A549 (cell line): ENCODE data around the gene PGLYRP2. TPM values are rescaled to one million over a fixed set of nuclear protein-coding genes. Genes with fewer than 3 reads are reported as not detected.

Source experiments
- ATAC-seq, 2 experiments: fragments of 200-7000 bp in 1 of 2; fragments of >200 bp in 1 of 2; cut with Nextera tagmentation in 1 of 2; cut with Tn5 transposase in 1 of 2; 3 replicates each; pipeline versions ENCODE4 v1.8.0 to v1.9.1; 2018 to 2020; ENCODE audit warnings: mild to moderate bottlenecking in 1 of 2, moderate library complexity in 1 of 2
- CTCF ChIA-PET: fragments of 300-600 bp; sonication (Branson Sonifier 250); formaldehyde crosslinking; extraction: SDS; loops from one replicate; lab custom pipeline; 2021; ENCODE audit warnings: antibody characterized with exemption, inconsistent platforms; lab: Yijun Ruan, JAX
- POLR2A ChIA-PET: fragments of 350-600 bp; formaldehyde crosslinking; extraction: SDS; loops from one replicate; lab custom pipeline; 2021; ENCODE audit warnings: antibody characterized with exemption, inconsistent platforms; lab: Yijun Ruan, JAX
- DNase-seq, 2 experiments: peaks; one replicate each; pipeline versions ENCODE4 v3.0.0 to v3.0.0-alpha.2; 2011 to 2016; ENCODE audit warnings: low read depth in 1 of 2, low spot score in 1 of 2
- FAIRE-seq: peaks from 2 replicates; lab custom pipeline; 2011; peaks lifted over from hg19 to GRCh38; lab: Jason Lieb, UNC
- H3K27ac ChIP-seq, 2 experiments: fragments of >200 bp; sonication (Bioruptor Twin); formaldehyde crosslinking; 3 replicates each; pipeline ENCODE4 v1.5.1; 2016 to 2017
- H3K4me1 ChIP-seq: fragments of >200 bp; sonication (Bioruptor Twin); formaldehyde crosslinking; 3 replicates; pipeline ENCODE4 v1.6.1; 2016
- H3K4me2 ChIP-seq: fragments of >200 bp; sonication (Bioruptor Twin); formaldehyde crosslinking; 3 replicates; pipeline ENCODE4 v1.6.1; 2016
- H3K4me3 ChIP-seq: fragments of >200 bp; sonication (Bioruptor Twin); formaldehyde crosslinking; 3 replicates; pipeline ENCODE4 v1.5.1; 2016
- H3K9me3 ChIP-seq: fragments of >200 bp; sonication (Bioruptor Twin); formaldehyde crosslinking; 3 replicates; pipeline ENCODE4 v1.6.1; 2016
- BHLHE40 ChIP-seq: IDR thresholded peaks from 2 replicates; pipeline ENCODE4 v1.6.1; 2012; ENCODE audit warnings: low read depth, low read length, inconsistent platforms
- CBX2 ChIP-seq: fragments of 200-600 bp; sonication (generic); IDR thresholded peaks from 2 replicates; pipeline ENCODE4 v1.6.1; 2016; ENCODE audit warnings: low read depth, mild to moderate bottlenecking, borderline replicate concordance
- CBX8 ChIP-seq: fragments of 200-600 bp; sonication (generic); IDR thresholded peaks from 2 replicates; pipeline ENCODE4 v1.6.1; 2016
- CHD2 ChIP-seq: fragments of 150-350 bp; IDR thresholded peaks from 2 replicates; pipeline ENCODE4 v1.6.1; 2014; ENCODE audit warnings: low read length; ENCODE audit not compliant: partially characterized antibody
- CHD4 ChIP-seq: fragments of 200-600 bp; sonication (generic); IDR thresholded peaks from 2 replicates; pipeline ENCODE4 v1.6.1; 2016; ENCODE audit warnings: antibody characterized with exemption, mild to moderate bottlenecking, borderline replicate concordance
- EHMT2 ChIP-seq: fragments of 200-600 bp; sonication (generic); IDR thresholded peaks from 2 replicates; pipeline ENCODE4 v1.6.1; 2016; ENCODE audit warnings: antibody characterized with exemption, low read depth, mild to moderate bottlenecking, moderate library complexity
- HES2 ChIP-seq: fragments of >200 bp; sonication (Bioruptor Twin); formaldehyde crosslinking; IDR thresholded peaks from 2 replicates; pipeline ENCODE4 v1.6.1; 2016
- HOXA7 ChIP-seq: fragments of 250-450 bp; sonication (Bioruptor Pico); IDR thresholded peaks from 2 replicates; pipeline ENCODE4 v1.5.0; 2020; ENCODE audit warnings: mild to moderate bottlenecking, moderate library complexity
- HOXB13 ChIP-seq: fragments of 250-450 bp; sonication (Bioruptor Pico); IDR thresholded peaks from 2 replicates; pipeline ENCODE4 v1.5.0; 2020; ENCODE audit warnings: low read depth, mild to moderate bottlenecking, moderate library complexity
- JUNB ChIP-seq: fragments of >200 bp; sonication (Bioruptor Twin); formaldehyde crosslinking; IDR thresholded peaks from 2 replicates; pipeline ENCODE4 v1.6.1; 2016
- MAZ ChIP-seq: fragments of 150-350 bp; IDR thresholded peaks from 2 replicates; pipeline ENCODE4 v1.6.1; 2014; ENCODE audit warnings: antibody characterized with exemption, low read depth, low read length, borderline replicate concordance
- MYC ChIP-seq: IDR thresholded peaks from 2 replicates; pipeline ENCODE4 v1.6.1; 2012; ENCODE audit warnings: mild to moderate bottlenecking, inconsistent platforms, low read length, improper control_type of control experiment, borderline replicate concordance
- NPAS2 ChIP-seq: fragments of 250-450 bp; sonication (Bioruptor Pico); IDR thresholded peaks from 2 replicates; pipeline ENCODE4 v1.8.0; 2022; ENCODE audit warnings: mild to moderate bottlenecking, moderate library complexity, borderline replicate concordance
- NR3C1 ChIP-seq: fragments of >200 bp; sonication (Bioruptor Twin); formaldehyde crosslinking; IDR thresholded peaks from 3 replicates; pipeline ENCODE4 v1.6.1; 2017
- SREBF2 ChIP-seq: fragments of 450-650 bp; IDR thresholded peaks from 2 replicates; pipeline ENCODE4 v1.6.1; 2014; ENCODE audit warnings: mild to moderate bottlenecking, moderate library complexity
- TP53 ChIP-seq: fragments of 250-450 bp; sonication (Bioruptor Pico); IDR thresholded peaks from 2 replicates; pipeline ENCODE4 v1.5.0; 2021; ENCODE audit warnings: mild to moderate bottlenecking, moderate library complexity
- ZSCAN20 ChIP-seq: fragments of 250-450 bp; sonication (Bioruptor Pico); IDR thresholded peaks from 2 replicates; pipeline ENCODE4 v1.8.0; 2022; ENCODE audit warnings: mild to moderate bottlenecking, moderate library complexity
- WGBS: methylation state at CpG from one replicate; pipeline ENCODE4 v1.1.6; 2017; ENCODE audit errors: missing lambda C conversion rate; 5-methylcytosine and 5-hydroxymethylcytosine counted together
- polyA plus RNA-seq, 4 experiments: library from polyadenylated mRNA; depleted of rRNA in 3 of 4; stranded (reverse); fragments of >200 nt; fragmentation: RNase III in 1 of 4; extraction: RNeasy Plus Mini Kit Qiagen cat#74134 plus additional on column Dnase treatment in 1 of 4; gene quantifications; 2 replicates in 3 of 4; 3 replicates in 1 of 4; pipeline ENCODE4 v1.2.3, GENCODE V29; 2011 to 2017
- TF ChIP-seq, protein P1 (sequence below): fragments of 250-450 bp; sonication (Bioruptor Pico); IDR thresholded peaks from 2 replicates; pipeline ENCODE4 v1.5.0; 2021; ENCODE audit warnings: mild to moderate bottlenecking, moderate library complexity, borderline replicate concordance
- TF ChIP-seq, protein P2 (sequence below): IDR thresholded peaks from 2 replicates; pipeline ENCODE4 v1.6.1; 2012
- TF ChIP-seq, protein P3 (sequence below): IDR thresholded peaks from 2 replicates; pipeline ENCODE4 v1.6.1; 2012
- TF ChIP-seq, protein P4 (sequence below): fragments of 150-350 bp; IDR thresholded peaks from 2 replicates; pipeline ENCODE4 v1.6.1; 2014; ENCODE audit warnings: low read depth, mild to moderate bottlenecking, low read length

Gene PGLYRP2
- polyA plus RNA-seq, 2 of the 4 experiments (the other 2 are of a cell fraction): not detected

DNA sequence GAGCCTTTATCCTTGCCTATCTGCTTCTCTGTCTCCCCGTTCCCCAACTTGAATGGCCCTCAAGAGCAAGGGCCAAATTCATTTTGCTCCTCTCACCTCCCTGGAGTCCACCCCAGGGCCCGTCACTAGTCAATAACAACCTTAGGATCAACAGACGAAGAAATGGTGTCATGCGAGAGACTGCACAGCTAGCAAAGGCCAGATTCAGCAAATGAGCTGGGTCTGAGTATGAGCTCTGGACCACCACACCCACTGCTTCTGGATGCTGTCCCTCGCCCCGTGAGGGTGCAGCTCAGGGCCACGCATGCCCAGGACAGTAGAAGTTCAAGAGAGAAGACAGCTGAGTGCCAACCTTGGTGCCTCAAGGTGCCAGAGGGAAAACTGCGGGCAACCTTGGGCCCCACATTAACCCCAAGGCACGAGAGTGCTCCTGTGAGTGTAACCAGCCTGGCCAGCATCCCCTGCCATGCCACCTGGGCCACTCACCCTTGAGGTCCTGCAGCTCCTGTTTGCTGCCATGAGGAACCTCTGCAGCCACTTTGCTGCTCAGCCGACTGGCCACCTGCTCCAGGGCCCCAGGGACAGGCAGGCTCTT lies 48.7 kb downstream of the PGLYRP2 start (continued):
- no peak for TF ChIP-seq MYC
- TF ChIP-seq HOXB13 (CRISPR knock-in tag): no peak
- TF ChIP-seq TP53 (CRISPR knock-in tag): no peak
- no peak for TF ChIP-seq NPAS2
- no peak for TF ChIP-seq CHD4
- TF ChIP-seq HES2: no peak
- TF ChIP-seq CBX2: no peak

DNA sequence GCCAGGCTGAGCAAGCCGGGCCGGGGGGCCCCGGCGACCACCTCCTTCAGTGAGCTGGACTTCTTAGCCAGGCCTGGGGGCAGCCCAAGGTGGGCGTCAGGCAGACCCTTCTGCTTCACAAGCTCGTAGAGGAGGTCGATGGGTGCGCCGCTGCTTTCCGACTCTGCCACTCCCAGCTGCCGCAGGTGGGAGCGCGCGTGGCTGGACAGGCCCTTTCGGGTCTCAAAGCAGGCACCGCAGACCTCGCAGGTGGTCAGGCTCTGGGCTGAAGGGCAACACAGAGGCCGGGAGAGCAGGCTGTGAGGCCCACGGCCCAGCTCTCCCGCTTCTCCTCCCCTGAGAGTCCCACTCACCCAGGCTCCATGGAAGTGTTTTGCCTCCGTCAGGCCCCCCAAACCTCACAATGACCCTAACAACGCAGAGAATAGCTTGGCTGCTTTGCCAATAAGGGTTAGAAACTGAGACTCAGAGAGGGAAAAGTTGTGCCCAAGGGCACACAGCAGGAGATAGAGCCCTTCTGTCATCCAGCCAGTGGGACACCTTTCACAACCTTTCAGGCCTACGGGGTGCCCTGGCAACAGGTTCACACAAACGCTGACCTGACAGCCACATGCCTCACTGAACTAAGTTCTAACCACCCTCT lies 49.4 kb downstream of the PGLYRP2 start:
- CTCF ChIA-PET: interaction anchor here (1.0 to 1.8 kb wide), 2 partner anchors 11 to 126 kb away, joined by 3 to 11 read pairs; partner anchors contain the start of gene AKAP8L
- peaks cover 14% of the 10 kb centered on the region; the same call in 1 of the 3 replicates for H3K4me1 ChIP-seq
- H3K4me3 ChIP-seq: no peak overlapping the region
- no peak overlapping the region for H3K4me2 ChIP-seq
- POLR2A ChIA-PET: interaction anchor here (1.3 kb wide), 1 partner anchor 11 kb away, joined by 3 read pairs; the partner anchor contains the start of gene AKAP8L
- no peak overlapping the region for H3K27ac ChIP-seq
- 98% methylated on average over 17 of the region's 24 CpGs for WGBS
- H3K9me3 ChIP-seq: no peaks in the 10 kb centered on the region
- ATAC-seq (no peak), DNase-seq (no peak), FAIRE-seq (no peak)
- TF ChIP-seq, protein P1, sequence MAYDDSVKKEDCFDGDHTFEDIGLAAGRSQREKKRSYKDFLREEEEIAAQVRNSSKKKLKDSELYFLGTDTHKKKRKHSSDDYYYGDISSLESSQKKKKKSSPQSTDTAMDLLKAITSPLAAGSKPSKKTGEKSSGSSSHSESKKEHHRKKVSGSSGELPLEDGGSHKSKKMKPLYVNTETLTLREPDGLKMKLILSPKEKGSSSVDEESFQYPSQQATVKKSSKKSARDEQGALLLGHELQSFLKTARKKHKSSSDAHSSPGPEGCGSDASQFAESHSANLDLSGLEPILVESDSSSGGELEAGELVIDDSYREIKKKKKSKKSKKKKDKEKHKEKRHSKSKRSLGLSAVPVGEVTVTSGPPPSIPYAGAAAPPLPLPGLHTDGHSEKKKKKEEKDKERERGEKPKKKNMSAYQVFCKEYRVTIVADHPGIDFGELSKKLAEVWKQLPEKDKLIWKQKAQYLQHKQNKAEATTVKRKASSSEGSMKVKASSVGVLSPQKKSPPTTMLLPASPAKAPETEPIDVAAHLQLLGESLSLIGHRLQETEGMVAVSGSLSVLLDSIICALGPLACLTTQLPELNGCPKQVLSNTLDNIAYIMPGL (CRISPR knock-in tag): no peak
- no peak for TF ChIP-seq CHD2
- TF ChIP-seq TP53 (CRISPR knock-in tag): no peak
- TF ChIP-seq, protein P2, sequence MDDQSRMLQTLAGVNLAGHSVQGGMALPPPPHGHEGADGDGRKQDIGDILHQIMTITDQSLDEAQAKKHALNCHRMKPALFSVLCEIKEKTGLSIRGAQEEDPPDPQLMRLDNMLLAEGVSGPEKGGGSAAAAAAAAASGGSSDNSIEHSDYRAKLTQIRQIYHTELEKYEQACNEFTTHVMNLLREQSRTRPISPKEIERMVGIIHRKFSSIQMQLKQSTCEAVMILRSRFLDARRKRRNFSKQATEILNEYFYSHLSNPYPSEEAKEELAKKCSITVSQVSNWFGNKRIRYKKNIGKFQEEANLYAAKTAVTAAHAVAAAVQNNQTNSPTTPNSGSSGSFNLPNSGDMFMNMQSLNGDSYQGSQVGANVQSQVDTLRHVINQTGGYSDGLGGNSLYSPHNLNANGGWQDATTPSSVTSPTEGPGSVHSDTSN: no peak
- no peak for TF ChIP-seq NR3C1
- TF ChIP-seq, protein P3, sequence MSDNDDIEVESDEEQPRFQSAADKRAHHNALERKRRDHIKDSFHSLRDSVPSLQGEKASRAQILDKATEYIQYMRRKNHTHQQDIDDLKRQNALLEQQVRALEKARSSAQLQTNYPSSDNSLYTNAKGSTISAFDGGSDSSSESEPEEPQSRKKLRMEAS: no peak
- TF ChIP-seq SREBF2: no peak
- TF ChIP-seq, protein P4, sequence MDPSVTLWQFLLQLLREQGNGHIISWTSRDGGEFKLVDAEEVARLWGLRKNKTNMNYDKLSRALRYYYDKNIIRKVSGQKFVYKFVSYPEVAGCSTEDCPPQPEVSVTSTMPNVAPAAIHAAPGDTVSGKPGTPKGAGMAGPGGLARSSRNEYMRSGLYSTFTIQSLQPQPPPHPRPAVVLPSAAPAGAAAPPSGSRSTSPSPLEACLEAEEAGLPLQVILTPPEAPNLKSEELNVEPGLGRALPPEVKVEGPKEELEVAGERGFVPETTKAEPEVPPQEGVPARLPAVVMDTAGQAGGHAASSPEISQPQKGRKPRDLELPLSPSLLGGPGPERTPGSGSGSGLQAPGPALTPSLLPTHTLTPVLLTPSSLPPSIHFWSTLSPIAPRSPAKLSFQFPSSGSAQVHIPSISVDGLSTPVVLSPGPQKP: no peak
- no peak for TF ChIP-seq BHLHE40
- TF ChIP-seq JUNB: no peak
- TF ChIP-seq ZSCAN20: no peak
- TF ChIP-seq MAZ: no peak
- TF ChIP-seq EHMT2: no peak
- TF ChIP-seq HOXA7: no peak
- TF ChIP-seq CBX8: no peak
- TF ChIP-seq CBX2: no peak
